Mesenteric fat pad (tissue), 1 donor: Measurements from ENCODE around the gene WDFY2. TPM values are rescaled to one million over a fixed set of nuclear protein-coding genes. Genes with fewer than 3 reads are reported as not detected.
"Not testable (repeated sequence)": the region's sequence is repeated elsewhere in the genome, so short reads cannot be mapped to it uniquely, and the experiment has no call there.

Experiments
- DNase-seq: peaks from one replicate; pipeline ENCODE4 v3.0.0-alpha.2; 2020; ENCODE audit warnings: low spot score
- total RNA-seq: library from RNA; stranded (reverse); fragmentation: NEBNext Ultra II Directional; extraction: Animal tissue kit (Norgen Biotek cat#: 25700); gene quantifications from one replicate; pipeline ENCODE4 v1.2.1, GENCODE V29; 2021
- donor health status: DM: yes; HTN: yes; CAD: no.

WDFY2 gene
- total RNA-seq, 1 donor from 2014 or later, result 16.3 TPM

DNA sequence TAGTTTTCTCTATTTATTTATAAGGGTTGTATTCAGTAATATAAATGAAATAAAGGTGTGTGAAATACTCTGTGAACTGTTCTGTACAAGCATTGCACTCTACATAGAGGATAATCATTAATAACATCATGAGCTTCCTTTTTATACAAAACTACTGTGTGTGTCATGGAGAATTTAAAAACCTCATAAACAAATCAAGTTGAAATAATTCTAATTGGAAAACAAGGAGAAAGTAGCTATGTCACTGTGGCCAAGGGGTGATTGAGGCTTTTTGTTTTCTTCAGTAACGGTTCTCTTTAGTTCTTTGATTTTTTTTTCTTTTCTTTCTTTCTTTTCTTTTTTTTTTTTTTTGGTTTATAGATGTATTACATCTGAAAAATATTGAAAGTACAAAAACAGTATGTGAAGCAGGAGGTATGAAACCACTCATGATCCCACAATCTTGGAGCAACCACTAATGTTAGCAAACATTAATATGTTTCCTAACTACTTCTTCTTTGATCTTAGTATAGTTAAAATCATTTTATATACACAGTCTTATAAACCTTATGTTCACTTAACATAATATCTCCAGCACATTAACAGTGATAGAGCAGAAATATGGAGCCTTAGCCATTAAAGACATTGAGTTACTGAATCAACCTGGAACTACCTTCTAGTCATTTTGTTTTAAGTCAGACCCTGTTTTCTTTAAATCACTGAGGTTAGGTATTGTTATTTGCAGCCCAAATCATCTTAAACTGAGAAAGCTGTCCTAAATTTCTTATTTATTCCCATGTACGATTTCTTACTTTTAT, 45.4 kb downstream of the WDFY2 start:
- no peak for DNase-seq

DNA sequence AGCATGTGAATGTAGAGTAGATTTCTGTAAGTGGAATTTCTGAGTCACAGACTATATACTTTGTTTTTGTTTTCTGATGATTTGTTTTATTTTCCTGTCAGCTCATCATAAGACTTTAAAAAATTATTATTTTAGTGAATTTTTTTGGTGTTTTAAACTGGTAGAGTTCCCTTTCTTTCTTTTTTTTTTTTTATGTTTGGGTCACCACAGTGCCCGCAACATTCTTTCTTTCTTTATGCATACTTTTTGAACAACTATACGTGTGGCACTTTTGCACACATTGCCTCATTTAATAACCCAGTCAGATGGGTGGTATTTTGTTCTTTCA, 46.0 kb downstream of the WDFY2 start:
- no peak for DNase-seq

DNA sequence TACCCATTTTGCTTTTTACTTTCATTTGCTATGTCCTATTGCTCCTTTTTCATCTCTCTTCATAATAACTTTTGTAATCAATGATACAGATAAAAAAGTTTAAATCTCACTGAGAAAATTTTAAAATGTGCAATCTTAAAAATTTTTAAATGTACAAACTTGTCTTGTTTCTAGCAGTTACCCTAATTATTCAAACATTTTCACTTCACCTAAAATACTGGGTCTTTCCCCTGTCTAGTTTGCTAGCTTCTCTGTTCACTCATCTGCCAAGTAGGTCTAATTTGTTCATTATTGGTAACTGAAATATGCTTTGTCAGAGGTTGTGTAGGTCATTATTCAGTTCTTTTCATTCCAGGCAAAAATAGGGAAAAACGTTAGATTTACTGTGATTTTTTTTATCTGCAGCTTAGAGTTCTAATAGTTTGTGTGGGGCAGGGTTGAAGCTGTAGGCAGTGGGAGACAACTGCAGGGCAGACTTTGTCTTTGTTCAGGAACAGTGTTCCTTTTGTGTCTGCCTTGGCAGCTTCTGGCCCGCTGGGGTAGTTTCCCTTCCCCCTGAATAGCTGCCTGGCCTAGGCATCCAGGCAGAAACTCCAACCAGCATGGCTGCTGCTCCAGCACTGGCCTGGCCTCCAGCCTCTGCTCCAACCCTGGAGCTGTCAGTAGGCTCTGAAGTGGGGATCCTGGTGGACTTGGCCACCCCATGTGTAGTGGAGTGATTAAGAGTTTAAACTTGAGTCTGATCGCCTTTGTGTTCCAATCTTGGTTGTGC, 48.5 kb downstream of the WDFY2 start:
- no peak for DNase-seq

DNA sequence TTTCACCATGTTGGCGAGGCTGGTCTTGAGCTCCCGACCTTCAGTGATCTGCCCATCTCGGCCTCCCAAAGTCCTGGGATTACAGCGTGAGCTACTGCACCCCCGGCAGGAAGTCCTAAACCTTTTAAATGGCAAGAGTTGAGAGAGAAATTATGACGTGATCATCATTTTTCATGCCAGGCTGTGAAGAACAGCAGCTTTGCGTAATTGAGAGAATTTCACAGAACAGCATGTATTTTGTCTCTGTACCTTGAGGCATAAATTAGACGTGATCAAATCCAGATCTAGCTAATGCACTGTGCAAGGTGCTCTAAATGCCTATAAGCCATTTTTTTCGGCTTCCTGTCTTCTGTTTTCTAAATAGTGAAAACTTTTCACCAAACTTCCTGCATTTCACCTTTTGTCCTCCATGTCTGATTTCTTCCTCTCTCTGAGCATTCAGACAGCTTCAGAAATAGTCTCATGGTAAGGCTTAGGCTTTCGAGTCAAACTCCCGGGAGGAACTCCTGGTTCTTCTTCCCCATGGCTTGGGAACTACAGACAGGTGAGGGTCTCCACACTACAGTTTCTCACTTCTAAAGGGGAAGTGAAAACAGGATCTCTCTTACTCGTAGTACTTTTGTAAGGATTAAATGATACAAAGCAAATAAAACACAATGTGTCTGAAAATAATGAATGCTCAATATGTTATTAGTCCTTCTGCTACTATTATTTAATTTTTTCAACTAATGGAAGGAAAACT, 51.0 kb downstream of the WDFY2 start:
- no peak for DNase-seq

DNA sequence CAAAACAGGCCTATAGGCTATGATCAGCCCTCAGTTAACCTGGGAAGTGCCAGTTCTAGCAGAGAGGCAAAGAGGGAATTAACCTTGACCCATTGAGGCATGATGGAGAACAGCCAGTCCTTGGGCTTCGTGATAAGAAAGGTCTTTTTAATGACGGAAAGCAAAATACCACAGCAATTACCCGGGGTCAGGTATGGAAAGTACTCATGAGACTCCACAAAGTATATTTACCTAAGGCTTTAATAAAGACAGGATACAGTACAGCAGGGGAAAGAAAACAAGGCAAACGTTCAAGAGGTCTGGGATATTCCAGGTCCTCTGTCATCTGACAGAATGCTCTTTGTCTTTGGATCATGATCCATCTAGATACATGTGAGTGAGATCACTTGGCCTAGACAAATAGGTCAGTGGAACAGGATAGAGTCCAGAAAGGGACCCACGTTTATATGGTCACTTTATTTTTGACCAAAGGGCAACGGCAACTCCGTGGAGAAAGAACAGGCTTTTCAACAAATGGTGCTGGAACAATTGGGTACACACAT, 52.2 kb downstream of the WDFY2 start:
- no peak for DNase-seq

DNA sequence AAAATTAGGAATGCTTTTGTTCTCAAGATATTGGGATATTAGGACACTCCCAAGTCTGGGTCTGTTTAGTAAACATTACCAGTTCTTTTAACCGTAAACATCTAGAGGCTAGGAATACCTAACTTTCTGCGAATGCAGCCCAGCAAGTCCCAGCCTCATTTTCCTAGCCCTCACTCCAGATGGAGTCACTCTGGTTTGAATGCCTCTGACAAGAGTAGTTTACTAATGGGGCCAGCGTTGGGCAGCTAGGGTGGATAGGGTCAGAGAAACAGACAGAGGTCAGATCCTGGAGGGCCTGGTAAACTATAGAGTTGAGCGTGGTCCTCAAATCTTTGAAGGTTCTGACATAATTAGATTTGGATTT, 53.6 kb downstream of the WDFY2 start:
- no peak for DNase-seq

DNA sequence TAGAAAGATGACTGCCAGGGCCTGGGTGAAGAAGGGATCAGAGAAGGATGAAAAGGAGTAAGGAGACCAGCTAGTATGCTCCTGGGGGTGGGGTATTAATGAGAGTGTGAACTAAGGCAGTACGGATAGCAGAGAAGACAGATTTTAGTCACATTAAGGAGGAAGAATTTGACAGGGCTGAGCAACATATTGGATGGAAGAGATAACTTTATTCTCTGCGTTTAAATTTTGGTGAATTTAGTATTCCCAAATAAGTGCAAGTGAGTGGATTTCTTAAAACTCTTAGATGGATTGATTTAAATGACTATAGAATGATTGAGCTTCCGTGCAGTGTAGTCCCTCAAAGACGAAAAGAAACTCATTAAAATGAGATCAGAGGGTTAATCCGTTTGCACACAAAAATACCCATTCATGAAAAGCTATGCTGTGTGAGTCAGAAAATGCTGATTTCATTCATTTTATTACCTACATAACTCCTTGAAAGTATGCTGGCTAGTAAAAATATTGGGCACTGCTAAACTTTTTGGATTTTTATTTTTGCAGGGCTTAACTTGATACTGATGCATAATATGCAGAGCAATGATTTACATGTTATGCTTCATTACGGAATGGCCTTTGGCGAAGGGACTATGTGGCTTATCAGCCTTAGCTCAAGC, 54.1 kb downstream of the WDFY2 start:
- DNase-seq, result no peak

DNA sequence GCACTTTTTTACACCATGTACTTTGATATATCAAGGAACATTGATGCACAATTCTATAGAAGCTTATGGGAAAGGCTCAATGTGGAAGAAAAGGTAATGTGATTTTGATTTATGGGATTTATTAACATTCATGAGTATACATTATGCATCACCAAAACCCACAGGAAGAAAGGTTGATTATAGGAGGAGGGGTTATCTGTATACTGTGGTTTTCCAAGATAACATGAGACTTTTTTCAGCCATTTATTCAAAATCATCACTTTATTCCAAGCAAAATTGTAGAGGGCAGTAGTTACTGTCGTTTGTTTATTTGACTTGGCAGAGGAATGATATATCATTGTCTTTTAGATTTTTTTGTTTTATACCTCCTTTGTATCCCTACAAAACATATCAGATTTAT, 54.9 kb downstream of the WDFY2 start:
- DNase-seq, result no peak

DNA sequence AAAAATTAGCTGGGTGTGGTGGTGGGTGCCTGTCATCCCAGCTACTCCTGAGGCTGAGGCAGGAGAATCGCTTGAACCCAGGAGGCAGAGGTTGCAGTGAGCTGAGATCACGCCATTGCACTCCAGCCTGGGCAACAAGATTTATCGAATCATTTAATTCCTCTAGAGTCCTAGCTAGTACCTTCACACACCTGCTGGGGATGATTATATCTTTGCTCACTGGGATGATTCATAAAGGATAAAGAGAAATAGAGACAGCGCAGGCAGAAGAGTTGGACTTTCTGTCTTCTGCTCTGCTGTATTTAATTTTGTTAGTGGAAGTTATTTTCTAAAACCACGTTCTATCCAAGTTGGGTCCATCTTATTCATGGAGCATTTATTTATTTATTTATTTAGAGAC, 56.4 kb downstream of the WDFY2 start:
- DNase-seq, result not testable (repeated sequence)

DNA sequence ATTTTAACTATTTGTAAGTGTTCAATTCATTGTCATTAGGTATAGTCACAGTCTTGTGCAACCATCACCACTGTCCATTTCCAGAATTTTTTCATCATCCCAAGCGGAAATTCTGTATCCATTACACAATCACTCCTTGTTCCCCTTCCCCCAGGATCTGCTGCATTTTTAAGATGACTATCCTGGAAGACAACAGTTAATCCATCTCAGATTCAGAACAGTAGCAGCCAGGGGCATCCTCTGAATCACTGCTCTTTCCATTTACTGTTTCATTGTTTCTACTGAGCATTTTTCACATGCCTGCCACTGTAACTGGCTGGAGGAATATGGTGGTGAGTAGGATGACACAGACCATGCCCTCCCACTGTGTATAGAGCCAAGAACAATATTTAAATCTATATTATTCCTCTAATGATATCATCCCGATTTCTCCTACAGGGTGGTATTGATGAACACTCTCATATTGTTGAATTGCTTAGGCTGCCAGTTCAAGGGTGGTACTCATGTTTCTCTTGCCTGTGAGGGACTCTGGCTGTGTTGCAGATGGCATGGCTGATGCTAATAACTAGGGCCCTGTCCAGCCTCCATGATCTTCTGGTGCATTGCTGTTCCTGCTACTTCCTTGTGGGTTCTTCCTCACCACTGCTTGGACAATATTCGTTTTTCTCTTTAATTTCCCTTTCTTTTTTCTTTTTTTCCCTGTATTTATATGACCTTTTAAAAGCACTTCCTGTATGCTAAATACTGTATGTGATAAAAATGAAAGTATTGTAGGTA, 59.0 kb downstream of the WDFY2 start:
- DNase-seq, result no peak

DNA sequence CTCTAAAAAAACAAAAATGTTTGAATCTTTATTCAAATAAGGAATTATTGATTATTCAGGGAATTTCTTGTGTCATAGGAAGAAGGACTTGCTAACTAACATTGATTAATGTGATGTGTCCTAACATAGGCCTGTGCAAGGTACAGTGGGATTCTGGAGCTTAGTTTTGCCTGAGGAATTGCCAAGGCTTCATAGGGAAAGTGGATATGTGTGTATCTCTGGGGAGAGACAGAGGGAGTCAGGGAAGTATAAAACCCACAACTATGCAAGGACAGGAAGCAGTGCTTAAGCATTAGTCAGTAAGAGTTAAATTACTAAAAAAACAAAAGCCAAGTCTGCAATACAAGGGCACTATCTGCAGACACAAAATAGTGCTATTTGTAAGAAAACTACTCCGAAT, 59.6 kb downstream of the WDFY2 start:
- DNase-seq, result no peak

DNA sequence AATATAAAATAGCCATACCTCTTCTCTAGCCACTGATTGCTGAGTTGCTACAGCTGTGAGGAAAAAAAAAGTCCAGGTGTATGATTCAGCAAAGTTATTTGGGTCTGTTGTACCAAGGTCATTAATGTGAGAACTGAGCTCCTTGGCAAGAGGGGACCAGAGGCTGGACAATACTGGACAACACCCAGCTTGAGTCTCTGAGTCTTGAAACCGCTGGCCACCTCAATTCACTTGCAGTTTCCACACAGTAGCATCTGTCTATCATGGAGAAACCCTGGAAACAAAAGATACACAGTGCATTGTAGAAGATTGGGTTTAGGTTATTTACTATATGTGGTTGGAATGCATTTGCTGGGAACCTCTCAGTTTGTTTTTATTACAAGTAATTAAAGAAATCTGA, 60.4 kb downstream of the WDFY2 start:
- DNase-seq, result no peak

DNA sequence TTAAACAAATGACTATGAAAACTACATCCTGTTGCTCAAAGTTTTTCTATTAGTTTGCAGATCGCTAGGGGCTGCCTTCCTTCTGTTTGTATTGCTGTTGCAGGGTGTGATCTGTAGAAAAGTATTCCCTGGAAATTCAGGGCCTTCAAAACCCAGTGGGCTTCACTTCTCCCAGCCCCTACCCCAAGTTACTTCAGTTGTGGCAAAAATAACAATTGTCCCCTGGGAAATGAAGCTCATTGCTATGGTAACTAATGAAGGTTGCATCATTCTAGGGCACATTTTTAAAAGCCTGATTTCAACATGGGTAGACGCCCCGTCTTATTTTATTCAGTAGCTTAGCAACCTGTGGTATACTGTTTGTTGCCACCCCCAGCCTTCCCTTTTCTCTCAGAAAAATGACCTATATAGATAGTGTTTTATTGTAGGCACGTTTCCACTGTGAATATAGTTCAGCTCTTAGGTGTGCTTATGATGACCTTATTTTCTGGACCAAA, 60.9 kb downstream of the WDFY2 start:
- no peak for DNase-seq

DNA sequence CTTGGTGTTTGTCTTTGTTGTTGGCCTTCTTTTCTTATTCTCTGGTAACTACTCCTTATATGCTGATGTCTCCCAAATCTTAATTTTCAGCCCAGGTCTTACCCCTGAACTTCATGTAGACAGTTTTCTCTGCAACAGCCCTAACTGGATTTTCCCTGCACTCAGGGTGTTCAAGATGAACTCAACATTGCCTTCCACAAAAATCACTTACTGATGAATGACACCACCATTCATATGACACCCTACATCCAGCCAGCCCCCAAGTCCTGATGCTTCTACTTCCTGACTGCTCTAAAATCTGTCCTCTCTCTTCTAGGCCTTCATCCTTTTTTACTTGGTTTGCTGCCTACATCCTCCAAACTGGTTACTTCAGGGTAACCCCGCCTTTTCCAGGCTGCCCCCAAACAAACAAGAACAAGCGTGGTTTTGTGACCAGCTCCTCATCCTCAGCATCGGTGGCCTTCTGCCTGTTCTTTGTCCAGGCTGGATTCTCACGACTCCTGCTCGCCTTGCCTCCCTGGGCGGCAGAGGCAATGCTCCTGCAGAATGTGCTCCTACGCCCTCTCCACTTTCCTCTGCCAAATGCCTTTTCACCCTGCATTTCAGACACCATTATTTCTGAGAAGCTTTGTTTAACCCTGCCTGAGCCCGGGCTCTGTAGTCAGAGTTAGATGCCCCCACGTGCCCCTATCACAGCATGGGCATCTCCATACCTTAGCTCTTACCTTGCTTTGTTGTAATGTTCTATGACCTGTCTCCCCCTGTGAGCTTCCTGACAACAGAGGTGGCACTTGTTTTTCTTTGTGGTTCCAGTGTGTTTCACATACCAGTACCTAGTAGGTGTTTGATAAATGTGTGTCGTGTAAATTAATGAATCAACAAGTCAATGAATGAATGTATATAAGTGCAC, 61.8 kb downstream of the WDFY2 start:
- DNase-seq, result no peak

DNA sequence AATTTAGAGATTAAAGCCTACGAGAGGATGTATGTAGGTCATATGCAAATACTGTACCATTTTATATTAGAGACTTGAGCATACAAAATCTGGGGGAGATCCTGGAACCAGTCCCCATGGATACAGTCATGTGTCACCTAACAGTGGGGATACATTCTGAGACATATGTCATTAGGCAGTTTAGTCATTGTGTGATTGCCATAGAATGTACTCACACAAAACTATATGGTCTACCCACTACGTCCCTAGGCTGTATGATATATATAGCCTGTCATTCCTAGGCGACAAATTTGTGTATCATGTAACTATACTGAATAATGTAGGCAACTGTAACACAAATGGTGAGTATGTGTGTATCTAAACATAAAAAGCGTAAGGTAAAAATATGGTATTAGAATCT, 62.8 kb downstream of the WDFY2 start:
- no peak for DNase-seq

DNA sequence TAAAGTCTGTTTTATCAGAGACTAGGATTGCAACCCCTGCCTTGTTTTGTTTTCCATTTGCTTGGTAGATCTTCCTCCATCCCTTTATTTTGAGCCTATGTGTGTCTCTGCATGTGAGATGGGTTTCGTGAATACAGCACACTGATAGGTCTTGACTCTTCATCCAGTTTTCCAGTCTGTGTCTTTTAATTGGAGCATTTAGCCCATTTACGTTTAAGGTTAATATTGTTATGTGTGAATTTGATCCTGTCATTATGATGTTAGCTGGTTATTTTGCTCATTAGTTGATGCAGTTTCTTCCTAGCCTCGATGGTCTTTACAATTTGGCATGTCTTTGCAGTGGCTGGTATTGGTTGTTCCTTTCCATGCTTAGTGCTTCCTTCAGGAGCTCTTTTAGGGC, 67.9 kb downstream of the WDFY2 start:
- not testable (repeated sequence) for DNase-seq

DNA sequence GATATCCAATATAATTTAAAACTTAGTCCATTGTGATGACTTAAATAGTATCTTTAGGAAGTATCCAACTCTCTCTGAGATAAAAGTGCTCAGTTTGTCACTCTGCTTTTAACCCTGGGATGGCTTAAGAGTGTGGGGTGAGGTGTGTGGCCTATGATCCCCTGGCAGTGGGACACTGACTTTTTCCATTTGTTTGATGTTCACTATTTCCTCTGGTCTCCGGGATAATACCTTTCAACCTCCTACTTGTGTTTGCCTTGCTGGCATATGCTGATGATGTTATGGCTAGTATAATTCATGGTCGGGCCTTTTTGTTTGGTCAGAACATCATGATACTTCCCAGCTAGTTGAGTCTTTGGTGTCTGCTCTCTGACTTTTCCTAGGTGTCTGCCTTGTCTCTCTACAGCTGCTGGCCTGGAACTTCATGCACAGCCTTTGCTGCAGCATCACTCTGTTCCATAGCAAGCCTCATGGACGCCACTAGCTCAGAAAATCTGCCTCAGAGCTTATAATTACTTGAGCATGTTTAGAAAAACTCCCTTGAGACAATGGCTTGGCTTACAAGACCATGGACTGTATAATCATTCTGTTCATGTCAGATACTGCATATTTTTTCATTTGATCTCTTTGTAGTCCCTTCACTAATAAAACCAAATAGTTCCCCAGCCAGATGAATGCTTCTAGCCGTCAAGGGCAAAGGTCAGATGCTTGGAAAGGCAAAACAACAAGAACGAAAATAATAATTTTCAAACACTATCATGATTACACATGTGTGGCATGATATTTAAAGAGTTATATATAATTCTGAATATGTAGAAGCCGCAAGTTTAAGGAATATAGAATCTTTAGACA, 75.2 kb downstream of the WDFY2 start:
- no peak for DNase-seq

DNA sequence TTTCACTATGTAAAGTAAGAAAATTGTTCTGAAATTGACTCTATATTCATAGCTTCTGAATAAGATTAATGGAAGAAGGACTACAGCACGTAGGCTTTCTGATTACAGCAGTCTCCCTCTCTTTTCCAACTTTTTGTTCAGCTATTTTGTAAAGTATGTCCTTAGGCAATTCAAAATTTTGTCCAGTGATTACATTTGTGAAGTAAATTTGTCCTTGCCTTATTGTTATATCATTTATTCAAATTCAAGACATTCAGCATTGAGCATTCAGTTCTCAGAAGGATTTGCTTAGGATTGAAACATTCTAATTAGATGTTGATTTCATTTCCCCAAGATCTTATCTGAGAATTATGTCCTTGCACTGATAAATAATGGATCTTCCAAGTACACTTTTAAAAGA, 76.6 kb downstream of the WDFY2 start:
- DNase-seq, result no peak
